Measurements from ENCODE around the gene LGI2.

- TF ChIP-seq CTCF (IDR thresholded peaks at IDR 0.05) (no peak), EP300 (IDR thresholded peaks at IDR 0.05; ENCODE audit: borderline replicate concordance in 1 of 2, low read depth in 1 of 2, low read length in 1 of 2) (no peak), TCF12 (IDR thresholded peaks at IDR 0.05) (no peak), SMC3 (IDR thresholded peaks at IDR 0.05; ENCODE audit: low read depth, low read length) (no peak)
Observed at GRCh38 chr4:25043548-25043947, 12.8 kb upstream of the LGI2 start.

Data from SK-N-SH (cell line).